HG02884 (cell line): ENCODE measurements around the gene TXNL4A.

Experiments used
- ATAC-seq: cut with Tn5 transposase; IDR thresholded peaks from one replicate; pipeline ENCODE4 v1.9.1; 2021; ENCODE audit warnings: mild to moderate bottlenecking, moderate library complexity; ENCODE audit not compliant: unreplicated experiment

The TXNL4A gene

DNA sequence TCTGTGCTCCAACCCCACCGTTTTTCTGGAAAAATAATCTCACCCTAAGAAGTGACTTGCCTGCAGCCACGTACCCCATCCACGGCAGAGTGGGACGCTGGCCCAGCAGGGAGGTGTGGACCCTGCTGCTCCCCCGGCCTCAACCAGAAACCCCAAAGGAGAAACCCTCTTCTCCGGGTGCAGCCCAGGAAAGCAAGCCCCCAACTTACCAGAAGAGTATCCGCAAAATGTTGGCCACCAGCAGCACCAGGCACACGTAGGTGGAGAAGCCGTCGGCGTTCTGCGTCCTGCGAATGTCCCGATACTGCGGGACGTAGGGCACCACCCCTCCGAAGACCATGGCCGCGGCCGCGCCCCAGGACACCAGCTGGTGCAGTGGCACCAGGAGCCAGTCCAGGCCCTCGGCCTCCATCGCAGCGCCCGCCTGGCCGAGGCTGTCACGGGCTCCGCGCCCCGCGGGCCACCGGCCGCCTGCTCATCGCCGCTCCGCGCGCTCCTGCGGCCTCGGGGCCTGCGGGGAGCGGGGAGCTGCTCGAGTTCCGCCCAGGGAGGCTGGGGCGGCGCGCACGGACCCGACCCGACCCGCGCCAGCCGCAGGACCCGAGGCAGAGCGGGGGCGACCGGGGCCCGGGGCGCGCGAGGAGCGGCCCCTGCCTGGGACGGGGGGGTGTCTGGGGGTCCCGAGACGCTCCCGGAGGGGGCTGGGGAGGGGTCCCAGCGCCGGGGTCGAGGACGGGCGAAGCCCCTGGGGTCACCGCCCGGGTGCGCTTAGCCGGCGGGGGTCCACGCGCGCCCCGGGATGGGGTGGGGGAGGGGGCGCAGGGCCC lies 37.6 kb downstream of the TXNL4A start:
- no peak for ATAC-seq

DNA sequence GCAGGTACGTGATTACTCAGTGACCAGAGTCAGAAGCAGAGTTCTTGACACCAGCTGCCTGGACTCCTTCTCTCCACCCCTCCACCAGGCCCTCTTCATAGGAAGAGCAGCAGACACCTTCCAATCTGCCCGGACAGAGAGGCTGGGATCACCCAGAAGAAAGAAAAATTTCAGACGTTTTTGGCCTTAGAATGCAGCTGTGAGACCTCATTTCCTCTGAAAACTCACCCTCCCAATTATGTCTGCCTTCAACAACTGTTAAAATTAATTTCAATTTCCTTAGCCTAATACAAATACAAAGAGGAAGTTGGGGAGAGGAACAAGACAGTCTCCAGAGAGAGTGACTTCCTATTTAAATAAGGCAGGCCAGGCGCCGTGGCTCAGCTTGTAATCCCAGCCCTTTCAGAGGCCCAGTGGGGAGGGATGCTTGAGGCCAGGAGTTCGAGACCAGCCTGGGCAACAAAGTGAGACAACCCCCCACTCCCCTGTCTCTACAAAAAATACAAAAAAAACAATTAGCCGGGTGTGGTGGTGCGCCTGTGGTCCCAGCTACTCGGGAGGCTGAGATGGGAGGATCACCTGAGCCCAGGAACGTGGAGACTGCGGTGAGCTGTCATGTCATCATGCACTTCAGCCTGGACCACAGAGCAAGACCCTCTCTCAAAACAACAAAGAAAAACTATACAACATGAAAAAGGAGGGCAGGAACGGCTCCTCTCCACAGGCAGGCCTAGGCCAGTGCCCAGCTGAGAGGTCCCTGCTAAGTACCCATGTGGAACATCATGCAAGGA lies 38.5 kb downstream of the TXNL4A start:
- no peak for ATAC-seq

DNA sequence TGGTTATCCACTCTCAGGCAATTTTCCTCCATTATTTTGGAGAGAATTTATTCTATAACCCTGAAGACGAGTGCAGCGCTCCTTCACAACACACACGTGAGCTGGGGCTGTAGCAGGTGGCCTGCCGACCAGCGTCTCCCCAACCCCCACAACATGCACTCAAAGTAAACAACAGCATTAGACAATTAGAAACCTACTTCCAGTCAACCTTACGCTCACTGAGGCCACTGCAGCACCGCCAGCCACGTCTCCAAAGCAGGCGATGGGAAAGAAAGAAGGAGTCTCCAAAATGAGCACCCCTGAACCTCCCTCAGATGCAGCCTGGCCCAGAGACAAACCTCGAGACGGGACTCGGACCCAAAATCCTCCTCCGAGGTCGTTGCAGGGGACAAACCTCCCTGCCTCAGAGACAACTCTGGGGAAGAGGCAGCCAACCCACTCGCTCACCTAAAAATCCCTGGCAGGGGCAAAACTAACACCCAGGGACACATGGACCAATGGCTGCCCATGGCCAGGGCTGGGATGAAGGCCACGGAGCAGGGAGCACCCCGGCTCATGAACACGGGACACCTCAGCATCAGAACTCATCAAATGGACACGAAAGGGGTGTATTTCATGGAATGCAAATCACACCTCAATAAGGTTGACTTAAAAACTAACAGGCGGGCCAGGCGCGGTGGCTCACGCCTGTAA lies 39.5 kb downstream of the TXNL4A start:
- ATAC-seq = no peak

DNA sequence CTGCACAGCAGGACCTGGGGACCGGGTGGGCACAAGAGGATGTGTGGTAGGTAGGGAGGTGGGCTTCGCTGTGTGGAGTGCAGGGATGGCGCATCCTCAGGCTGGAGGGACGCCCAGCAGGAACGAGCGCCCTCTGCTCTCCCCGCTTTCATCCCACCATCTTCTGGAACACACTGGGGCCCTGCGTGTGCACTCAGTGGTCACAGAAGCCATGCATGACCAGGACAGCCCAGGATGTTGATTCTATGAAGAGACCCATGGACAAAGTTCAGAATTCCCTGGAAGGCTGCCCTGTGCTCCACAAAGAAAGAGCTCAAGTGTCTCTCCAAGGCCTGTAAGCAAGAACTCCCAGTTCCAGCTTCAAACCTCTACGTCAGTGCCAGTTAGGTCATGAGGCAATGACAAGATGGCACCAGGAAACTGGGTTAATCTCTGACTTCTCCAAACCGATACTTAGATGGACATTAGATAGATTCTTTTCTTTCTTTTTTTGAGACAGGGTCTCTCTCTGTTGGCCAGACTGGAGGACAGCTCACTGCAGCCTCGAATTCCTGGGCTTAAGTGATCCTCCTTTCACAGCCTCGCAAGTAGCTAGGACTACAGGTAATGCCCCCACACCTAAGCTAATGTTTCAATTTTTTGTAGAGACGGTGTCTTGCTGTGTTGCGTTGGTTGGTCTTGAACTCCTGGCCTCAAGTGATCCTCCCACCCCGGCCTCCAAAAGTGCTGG lies 40.3 kb downstream of the TXNL4A start:
- no peak for ATAC-seq

DNA sequence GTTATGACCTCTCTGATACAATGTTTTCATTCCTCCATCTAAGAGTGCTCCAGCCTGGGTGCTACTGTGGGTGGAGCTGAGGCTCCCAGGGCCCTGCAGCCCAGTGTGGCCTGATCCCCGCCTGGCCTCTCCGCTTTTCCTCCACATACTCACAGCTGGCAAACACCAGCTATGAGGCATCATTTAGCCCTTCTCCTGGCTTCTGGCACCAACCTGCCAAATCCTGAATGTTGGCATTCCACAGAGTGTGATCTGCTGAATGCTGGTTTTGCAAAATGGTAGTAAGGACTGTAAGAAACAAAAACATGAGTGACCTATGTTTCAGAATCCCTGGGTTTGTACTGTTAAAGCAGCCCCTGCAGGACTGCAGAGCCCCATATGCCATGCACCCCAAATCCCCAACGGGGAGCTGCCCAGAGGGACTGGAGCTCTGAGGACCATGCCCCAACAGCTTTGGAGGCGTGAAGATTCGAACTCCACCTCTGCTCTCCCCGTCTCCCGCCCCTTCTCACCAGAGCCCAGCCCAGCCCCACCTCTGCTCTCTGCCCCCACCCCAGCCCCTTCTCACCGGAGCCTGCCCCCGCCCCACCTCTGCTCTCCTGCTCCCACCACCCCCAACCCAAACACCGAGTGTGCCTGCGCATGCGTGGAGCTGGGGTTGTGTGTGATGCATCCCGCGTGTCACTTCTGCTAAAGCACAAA lies 41.2 kb downstream of the TXNL4A start:
- no peak for ATAC-seq

DNA sequence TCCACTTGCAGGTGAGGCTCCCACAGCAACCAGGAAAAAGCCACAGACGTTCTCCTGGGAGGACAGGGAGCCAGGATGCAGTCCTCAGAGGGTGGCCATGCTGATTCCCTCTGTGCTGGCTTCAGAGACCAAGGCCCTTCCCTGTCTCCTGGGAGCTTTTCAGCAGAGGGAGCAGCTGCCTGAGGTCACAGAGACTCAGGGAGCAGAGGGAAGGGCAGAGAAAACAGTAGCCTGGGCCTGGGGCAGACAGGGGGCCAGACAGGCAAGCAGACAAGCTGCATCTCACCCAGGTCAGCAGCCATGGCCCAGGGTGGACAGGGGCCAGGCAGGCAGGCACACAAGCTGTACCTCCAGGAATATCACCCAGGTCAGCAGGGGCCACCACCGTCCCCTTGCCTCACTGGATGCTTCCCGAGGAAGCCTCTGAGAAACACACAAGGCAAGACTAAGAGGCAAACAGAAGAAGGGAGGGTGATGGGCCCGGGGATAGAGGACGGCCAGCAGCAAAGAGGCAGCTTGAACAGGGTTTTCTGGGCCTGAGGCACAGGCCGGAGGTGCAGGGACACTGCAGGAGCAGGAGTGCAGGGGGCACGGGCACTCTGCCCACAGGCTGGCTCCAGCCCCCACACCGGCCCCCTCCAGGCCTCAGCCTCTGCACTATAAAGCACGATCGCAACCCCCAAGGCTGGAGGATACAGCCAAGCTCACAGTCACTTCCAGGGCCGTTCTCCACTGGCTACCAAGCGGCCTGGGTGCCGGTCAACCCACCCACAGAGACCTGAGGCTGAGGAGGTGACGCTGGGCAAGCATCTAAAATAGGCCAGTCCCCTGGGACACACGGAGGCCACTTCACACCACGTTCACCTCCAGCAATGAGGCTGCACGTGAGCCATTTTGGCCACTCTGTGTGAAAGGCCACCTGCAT lies 43.0 kb downstream of the TXNL4A start:
- ATAC-seq = no peak

DNA sequence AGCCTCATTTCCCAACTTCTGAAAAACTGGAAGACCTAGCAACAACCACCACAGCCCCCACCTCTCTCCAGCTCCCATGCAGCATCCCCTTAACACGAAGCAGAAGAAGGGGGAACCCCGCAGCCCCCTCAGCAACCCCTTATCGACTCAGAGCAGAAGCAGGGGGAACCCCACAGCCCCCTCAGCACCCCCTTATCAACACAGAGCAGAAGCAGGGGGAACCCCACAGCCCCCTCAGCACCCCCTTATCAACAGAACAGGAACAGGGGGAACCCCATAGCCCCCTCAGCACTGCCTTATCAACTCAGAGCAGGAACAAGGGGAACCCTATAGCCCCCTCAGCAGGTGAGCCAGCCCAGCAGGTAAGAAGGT lies 43.6 kb downstream of the TXNL4A start:
- peak; percentile 24 for ATAC-seq

DNA sequence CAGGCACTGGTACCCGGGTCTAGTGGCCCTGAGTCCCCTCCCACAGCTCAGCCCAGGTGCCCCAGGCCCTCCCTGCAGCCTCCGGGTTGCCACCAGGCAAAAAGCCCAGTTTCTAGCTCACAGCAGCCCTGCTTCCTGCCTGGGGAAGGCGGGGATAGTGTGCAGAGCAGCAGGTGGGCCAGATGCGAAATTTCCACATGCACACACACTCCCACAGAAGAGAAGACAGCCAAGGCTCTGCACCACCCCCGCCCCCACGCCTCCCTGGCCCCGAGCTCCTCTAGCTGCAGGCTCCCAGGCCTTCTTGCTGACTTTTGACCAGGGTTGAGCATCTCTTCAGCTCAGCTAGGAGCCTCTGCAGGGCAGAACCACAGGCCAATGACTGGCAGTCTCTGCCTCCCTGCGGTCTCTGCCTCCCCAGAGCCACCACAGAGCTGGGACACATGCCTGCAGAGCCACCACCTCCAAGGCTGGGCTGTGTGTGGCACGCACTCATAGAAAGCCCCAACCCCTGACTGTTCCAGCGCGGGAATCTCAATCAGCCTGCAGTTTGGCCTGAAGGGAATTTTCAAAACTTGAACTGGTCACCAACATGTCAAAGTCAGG lies 44.1 kb downstream of the TXNL4A start:
- peak; percentile 62 for ATAC-seq

DNA sequence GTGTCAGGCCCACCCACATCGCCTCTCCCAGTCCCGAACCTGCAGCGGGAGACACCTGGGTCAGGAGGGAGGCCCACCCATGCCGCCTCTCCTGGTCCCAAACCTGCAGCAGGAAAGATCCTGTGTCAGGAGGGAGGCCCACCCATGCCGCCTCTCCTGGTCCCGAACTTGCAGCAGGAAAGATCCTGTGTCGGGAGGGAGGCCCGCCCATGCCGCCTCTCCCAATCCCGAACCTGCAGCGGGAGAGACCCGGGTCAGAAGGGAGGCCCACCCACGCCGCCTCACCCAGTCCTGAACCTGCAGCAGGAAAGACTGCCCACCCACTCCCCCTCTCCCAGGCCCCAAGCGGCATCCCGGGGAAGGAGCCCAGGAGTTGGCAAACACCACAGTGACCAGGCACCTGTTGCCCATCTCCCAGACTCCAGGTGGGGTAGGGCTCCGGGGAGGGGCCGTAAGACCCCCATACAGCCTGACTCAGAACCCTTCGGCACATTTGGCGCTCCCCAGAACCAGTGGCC lies 44.7 kb downstream of the TXNL4A start:
- no peak for ATAC-seq

DNA sequence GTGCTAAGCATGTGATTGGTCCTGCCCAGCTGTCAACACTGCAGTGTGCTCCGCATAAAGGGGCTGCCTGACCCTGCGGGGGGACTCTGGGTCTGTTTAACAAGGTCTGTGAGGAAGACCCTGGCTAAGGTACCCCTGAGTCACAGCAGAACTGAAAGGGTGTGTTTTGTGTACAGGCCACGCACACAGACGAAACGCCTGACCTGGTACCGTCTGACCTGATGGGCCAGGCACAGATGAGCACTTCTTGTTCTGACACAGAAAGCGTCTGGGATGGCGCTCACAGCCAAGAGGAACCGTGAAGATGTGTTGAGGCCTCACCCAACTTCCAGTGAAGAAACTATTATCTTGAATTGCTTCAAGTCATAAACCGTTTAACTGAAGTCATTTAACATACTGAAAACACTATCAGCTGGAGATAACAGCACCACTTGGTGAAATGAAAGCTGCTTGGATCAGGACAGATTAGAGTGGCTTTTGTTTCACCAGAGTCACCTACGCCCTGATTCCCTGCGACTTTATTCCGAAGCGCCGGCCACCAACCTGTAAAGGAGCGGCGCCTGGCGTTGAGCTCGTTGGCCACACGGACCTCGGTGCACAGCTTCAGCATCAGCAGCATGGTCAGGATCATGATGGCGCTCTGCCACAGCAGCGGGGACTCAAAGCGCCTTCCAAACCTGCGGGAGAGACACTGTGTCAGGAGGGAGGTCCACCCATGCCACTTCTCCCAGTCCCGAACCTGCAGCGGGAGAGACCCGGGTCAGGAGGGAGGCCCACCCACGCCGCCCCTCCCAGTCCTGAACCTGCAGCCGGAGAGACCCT lies 45.4 kb downstream of the TXNL4A start:
- no peak for ATAC-seq

DNA sequence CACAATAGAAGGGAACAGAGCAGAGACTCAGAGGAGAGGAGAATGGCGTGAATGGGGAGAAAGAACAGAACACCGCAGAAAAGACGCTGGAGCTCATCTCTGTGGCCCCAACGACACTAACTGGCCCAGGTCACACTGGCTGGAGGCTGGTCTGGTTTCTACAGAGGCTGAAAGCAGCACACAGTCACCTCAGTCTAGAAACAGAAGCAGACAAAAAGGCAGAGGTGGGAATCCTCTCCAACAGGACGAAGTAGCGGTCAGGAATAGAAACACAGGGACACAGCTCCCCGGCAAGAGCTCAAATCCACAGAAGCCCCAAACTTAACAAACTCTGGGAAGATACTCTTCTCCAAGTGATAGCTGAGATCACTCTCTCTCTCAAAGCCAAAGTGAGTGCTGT lies 46.2 kb downstream of the TXNL4A start:
- no peak for ATAC-seq

DNA sequence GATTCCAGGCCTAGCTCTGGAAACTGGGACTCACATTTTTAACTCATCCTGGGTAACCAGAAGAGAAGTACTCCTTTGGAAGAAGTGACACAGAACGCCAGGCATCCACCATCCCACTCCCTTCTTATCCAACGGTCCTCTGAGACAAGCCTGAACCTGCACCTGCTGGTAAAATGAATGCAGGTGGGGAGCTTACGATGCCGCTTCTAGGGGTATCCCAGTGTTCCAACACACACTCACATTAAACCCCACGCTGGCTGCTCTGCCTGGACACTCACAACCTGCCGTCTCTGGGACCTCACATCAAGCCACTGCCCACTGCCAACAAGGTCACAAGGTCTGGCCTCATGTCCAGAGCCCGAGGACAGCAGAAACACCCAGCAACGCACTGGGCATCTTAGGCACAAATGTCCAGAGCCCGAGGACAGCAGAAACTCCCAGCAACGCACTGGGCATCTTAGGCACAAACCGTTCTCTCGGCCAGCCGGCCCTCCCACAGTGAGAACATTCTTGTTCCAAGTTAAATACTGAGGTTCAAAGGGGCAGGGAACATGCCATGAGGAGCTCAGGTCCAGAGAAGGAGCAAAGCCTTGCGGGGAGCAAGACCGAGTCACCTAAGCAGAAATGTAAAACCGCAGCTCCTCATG lies 46.8 kb downstream of the TXNL4A start:
- ATAC-seq = no peak

DNA sequence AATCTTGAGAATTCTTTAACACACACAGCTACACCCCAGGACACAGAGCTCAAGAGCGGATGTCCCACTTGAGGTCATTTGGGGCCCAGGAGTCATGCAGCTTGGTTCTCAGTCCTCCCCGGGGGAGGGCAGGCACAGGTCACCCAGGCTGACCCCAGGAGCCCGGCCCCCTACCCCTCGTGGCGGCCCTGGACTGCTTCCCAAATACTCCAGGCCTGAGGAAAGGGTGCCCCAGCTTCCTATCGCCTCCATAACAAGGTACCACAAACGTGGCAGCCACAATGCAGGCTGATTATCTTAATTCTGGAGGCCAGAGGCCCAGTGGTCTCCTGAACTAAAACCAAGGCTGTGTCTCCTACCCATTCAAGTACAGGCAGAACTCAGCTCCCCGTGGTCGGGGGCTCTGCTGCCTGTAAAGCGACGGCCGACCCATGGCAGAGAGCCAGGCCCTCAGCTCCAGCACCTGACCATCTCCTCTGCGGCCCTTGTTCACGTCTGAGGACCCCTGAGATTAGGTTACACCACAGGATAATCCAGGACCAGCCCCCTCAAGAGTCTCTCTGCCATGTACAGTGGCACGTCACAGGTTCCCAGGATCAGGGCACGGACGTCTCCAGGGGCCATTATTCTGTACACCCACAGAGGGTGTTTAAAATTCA lies 47.4 kb downstream of the TXNL4A start:
- no peak for ATAC-seq

DNA sequence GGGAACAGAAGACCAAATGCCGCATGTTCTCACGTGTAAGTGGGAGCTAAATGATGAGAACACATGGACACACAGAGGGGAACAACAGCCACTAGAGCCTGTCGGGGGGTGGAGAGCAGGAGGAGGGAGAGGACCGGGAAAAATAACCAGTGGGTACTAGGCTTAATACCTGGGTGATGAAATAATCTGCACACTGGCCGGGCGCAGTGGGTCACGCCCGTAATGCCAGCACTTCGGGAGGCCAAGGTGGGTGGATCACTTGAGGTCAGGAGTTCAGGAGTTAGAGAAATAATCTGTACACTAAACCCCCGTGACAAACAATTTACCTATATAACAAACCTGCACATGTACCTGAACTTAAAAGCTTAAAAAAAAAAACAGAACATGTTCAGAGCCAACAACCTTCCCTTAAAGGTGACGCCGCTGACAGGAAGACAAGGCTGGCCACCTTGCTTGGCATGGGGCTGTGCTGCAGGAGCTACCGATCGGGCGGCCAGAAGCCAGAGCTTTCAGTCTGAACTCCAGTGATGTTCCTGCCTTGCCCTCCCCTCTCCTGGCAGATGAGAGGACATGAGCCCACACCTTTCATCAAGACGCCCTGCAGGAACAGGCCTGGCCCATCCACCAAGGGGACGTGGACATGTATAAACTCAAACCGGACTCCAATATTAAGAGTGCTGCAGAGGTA lies 48.1 kb downstream of the TXNL4A start:
- ATAC-seq = no peak

DNA sequence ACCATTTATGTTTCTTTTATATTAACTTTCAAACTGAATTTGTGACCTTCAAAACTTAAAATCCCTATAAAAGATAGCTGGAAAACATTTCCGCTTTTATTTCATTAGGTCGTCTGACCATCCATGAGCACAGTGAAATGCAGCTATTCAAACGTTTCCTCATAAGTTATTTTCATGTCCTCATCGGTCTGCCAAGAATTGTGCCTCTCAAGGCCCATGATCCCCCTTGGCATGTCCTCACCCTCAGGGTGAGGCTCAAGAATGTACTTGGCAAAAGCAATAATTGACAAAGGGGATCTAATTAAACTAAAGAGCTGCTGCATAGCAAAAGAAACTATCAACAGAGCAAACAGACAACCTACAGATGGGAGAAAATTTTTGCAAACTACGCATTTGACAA lies 49.3 kb downstream of the TXNL4A start:
- no peak for ATAC-seq

DNA sequence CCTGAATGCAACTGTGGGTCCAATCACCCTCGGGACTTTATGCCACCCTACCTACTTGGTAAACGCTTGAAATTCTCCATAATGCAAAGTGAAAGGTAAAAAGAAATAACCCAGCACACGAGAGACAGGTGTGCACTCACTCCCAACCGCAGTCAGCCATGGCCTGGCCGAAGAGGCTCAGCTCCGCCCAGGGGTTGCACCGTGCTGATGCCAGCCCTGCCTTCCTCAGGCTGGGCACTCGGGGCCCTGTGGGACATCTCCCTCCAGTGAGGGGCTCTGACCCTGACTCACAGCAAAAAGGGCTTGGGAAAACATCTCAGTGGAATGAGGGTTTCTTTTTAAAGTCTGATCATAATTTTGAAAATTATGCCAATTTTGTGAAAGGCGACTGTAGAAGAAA lies 50.2 kb downstream of the TXNL4A start:
- no peak for ATAC-seq
